Panc1 (cell line): ENCODE data around the gene MAP3K1. TPM values are rescaled to one million over a fixed set of nuclear protein-coding genes. Genes with fewer than 3 reads are reported as not detected.

Experiments used
- ATAC-seq: fragments of 200-7000 bp; cut with Tn5 transposase; 2 replicates; pipeline ENCODE4 v1.9.1; 2020; ENCODE audit warnings: mild to moderate bottlenecking, moderate library complexity
- Bru-seq: library from RNA; stranded (reverse); fragments of 400-500 nt; gene quantifications from one replicate; lab custom pipeline; 2021; lab: Mats Ljungman, UMichigan
- BruChase-seq, 2 experiments: library from RNA; stranded (reverse); fragments of 400-500 nt; gene quantifications; one replicate each; lab custom pipeline; 2021; lab: Mats Ljungman, UMichigan
- BruUV-seq: library from RNA; stranded (reverse); fragments of 400-500 nt; replicated peaks from 2 replicates; lab custom pipeline; 2021; lab: Mats Ljungman, UMichigan
- CTCF ChIA-PET: fragments of 300-600 bp; sonication (Branson Sonifier 250); formaldehyde crosslinking; loops from one replicate; lab custom pipeline; 2022; ENCODE audit warnings: antibody characterized with exemption; lab: Charles Lee
- POLR2A ChIA-PET: fragments of 300-600 bp; sonication (Branson Sonifier 250); formaldehyde crosslinking; loops from one replicate; lab custom pipeline; 2022; ENCODE audit warnings: antibody characterized with exemption; lab: Charles Lee
- DNase-seq: peaks from one replicate; pipeline ENCODE4 v3.0.0-alpha.2; 2010; ENCODE audit warnings: low read depth, low spot score
- H3K27ac ChIP-seq: 2 replicates; pipeline ENCODE4 v1.5.1; 2011; ENCODE audit warnings: mild to moderate bottlenecking, low read length, inconsistent platforms
- H3K27me3 ChIP-seq: fragments of 200-500 bp; sonication (Bioruptor generic); 2 replicates; pipeline ENCODE4 v1.6.0; 2014; ENCODE audit warnings: low read length, inconsistent platforms; ENCODE audit not compliant: control insufficient read depth, insufficient read depth
- H3K36me3 ChIP-seq: fragments of 200-500 bp; sonication (Bioruptor generic); 2 replicates; pipeline ENCODE4 v1.5.1; 2014; ENCODE audit warnings: inconsistent platforms, mild to moderate bottlenecking, low read length, moderate library complexity; ENCODE audit not compliant: control insufficient read depth, insufficient read depth
- H3K4me1 ChIP-seq: 2 replicates; pipeline ENCODE4 v1.5.1; 2011; ENCODE audit warnings: inconsistent platforms, mild to moderate bottlenecking, low read length, moderate library complexity; ENCODE audit not compliant: control insufficient read depth, insufficient read depth
- H3K4me3 ChIP-seq, 2 experiments: 2 replicates each; pipeline ENCODE4 v1.5.1; 2011 to 2012; ENCODE audit warnings: low read depth in 2 of 2, low read length in 2 of 2, mild to moderate bottlenecking in 2 of 2, inconsistent platforms in 1 of 2, moderate library complexity in 1 of 2
- H3K9me3 ChIP-seq: fragments of 200-500 bp; sonication (Bioruptor generic); 2 replicates; pipeline ENCODE4 v1.5.1; 2014; ENCODE audit warnings: low read depth, mild to moderate bottlenecking, inconsistent platforms, low read length, moderate library complexity; ENCODE audit not compliant: control insufficient read depth, insufficient read depth
- CTCF ChIP-seq: fragments of 450-650 bp; IDR thresholded peaks from 2 replicates; pipeline ENCODE4 v1.5.1; 2017; ENCODE audit warnings: mild to moderate bottlenecking
- POLR2AphosphoS5 ChIP-seq: IDR thresholded peaks from 2 replicates; pipeline ENCODE4 v1.6.1; 2012; ENCODE audit warnings: mild to moderate bottlenecking, low read depth, low read length, moderate library complexity
- REST ChIP-seq, 2 experiments: IDR thresholded peaks; 2 replicates each; pipeline ENCODE4 v1.6.1; 2011 to 2012; ENCODE audit warnings: low read depth in 2 of 2, control low read depth in 1 of 2, low read length in 1 of 2, mild to moderate bottlenecking in 1 of 2, moderate library complexity in 1 of 2; ENCODE audit not compliant: insufficient read depth in 1 of 2
- SIN3A ChIP-seq: IDR thresholded peaks from 2 replicates; pipeline ENCODE4 v1.6.1; 2012; ENCODE audit warnings: low read depth, mild to moderate bottlenecking, low read length, moderate library complexity, borderline replicate concordance; ENCODE audit not compliant: insufficient read depth
- TCF7L2 ChIP-seq: IDR thresholded peaks from 2 replicates; pipeline ENCODE4 v1.6.1; 2011; ENCODE audit warnings: mild to moderate bottlenecking, low read depth, low read length, inconsistent platforms
- in situ Hi-C: cut with HindIII; loops from 2 replicates; pipeline ENCODE4 v1.10.0; 2016; ENCODE audit warnings: low sequenced_read_pairs, low pct_unique_long_range_greater_than_20kb
- intact Hi-C: fragments of 100-400 bp; cut with micrococcal nuclease; formaldehyde crosslinking; loops from one replicate; pipeline ENCODE4 v1.10.0; 2022; ENCODE audit not compliant: unreplicated experiment
- long read RNA-seq: library from polyadenylated mRNA; unstranded; transcript quantifications from one replicate; pipeline ENCODE4 v2.0.0, GENCODE V29; 2021; ENCODE audit not compliant: unreplicated experiment
- polyA plus RNA-seq: library from polyadenylated mRNA; unstranded; fragments of >200 nt; gene quantifications from one replicate; pipeline ENCODE4 v1.2.1, GENCODE V29; 2012; ENCODE audit warnings: missing spikeins; ENCODE audit not compliant: insufficient read length
- total RNA-seq: library from RNA; stranded (reverse); gene quantifications from one replicate; pipeline ENCODE4 v1.2.1, GENCODE V29; 2021; ENCODE audit not compliant: unreplicated experiment

The MAP3K1 gene
- total RNA-seq (6.2 TPM), Bru-seq, nascent RNA (percentile 68 among the genes with signal in this experiment), BruChase-seq, experiment 1, labeled RNA remaining after a 2-hour chase (percentile 68 among the genes with signal in this experiment), BruChase-seq, experiment 2, labeled RNA remaining after a 6-hour chase (percentile 57 among the genes with signal in this experiment)
- 1.2 TPM for polyA plus RNA-seq
- long read RNA-seq, full-length matches to known transcripts = 9 of 11 reads
- long read RNA-seq, partial matches to known transcripts = 1 of 11 reads
- long read RNA-seq, other reads (novel, unspliced or antisense) = 1 of 11 reads

- no TSS peak for BruUV-seq
- Histone ChIP-seq H3K36me3 (no peaks in the 10 kb centered on the region), H3K27me3 (no peaks in the 10 kb centered on the region; the same call in 1 of the 2 replicates), H3K27ac (peak within 1 kb of the TSS; percentile 75; the same call in 1 of the 2 replicates), H3K4me3 (peak within 1 kb of the TSS; percentile 76 to 81), H3K9me3 (no peaks in the 10 kb centered on the region), H3K4me1 (peaks cover 9% of the 10 kb centered on the region; the same call in 1 of the 2 replicates)
- ChIA-PET POLR2A (interaction anchor here (0.5 kb wide), 1 partner anchor 78 kb away, joined by 4 read pairs; no protein-coding TSS in a partner anchor), CTCF (interaction anchor here (0.7 kb wide), 1 partner anchor 1014 kb away, joined by 3 read pairs; no protein-coding TSS in a partner anchor)
- in situ Hi-C loops = no loop called here
- intact Hi-C loops = loop anchor here (10.0 kb wide), 1 partner anchor 330 kb away; no protein-coding TSS in a partner anchor
- DNase-seq (no peak), ATAC-seq (peak; percentile 87)
- TF ChIP-seq POLR2AphosphoS5 = no peak
- 0 out of 2 replicates have a peak, but pooled peaks have one; percentile 36 for TF ChIP-seq SIN3A
- TF ChIP-seq TCF7L2 = no peak
- TF ChIP-seq CTCF = no peak
- TF ChIP-seq REST (IDR thresholded peaks at IDR 0.05; ENCODE audit: insufficient read depth in 1 of 2, low read depth in 2 of 2, low read length in 1 of 2) = no peak
Observed at GRCh38 chr5:56814963-56815657, at the start of gene MAP3K1. Gene MAP3K1 (plus strand): TSS chr5:56815549. CDS start chr5:56815574, 25 bp downstream.

- H3K4me1 ChIP-seq = no peaks in the 10 kb centered on the region
- POLR2A ChIA-PET = no interaction called here
- TF ChIP-seq TCF7L2 (no peak), REST (IDR thresholded peaks at IDR 0.05; ENCODE audit: insufficient read depth in 1 of 2, low read depth in 2 of 2, low read length in 1 of 2) (no peak), POLR2AphosphoS5 (no peak)
Observed at GRCh38 chr5:56766926-56767325, 48.4 kb upstream of the MAP3K1 start.

More at GRCh38 chr5:56766926-56767325, 48.4 kb upstream of the MAP3K1 start:
- Histone ChIP-seq H3K4me3 (no peak overlapping the region), H3K36me3 (no peaks in the 10 kb centered on the region), H3K27ac (no peak overlapping the region), H3K9me3 (no peaks in the 10 kb centered on the region), H3K27me3 (peaks cover 3% of the 10 kb centered on the region; the same call in 1 of the 2 replicates)
- CTCF ChIA-PET = no interaction called here
- ATAC-seq = no peak
- in situ Hi-C loops = no loop called here
- no peak for DNase-seq
- intact Hi-C loops = no loop called here
- BruUV-seq = no TSS peak
